Kidney (tissue), 14 donors: ENCODE measurements around the gene SCLY. TPM values are rescaled to one million over a fixed set of nuclear protein-coding genes. Genes with fewer than 3 reads are reported as not detected.

ENCODE experiments used
- DNase-seq, 5 donors: peaks; one replicate each; pipeline ENCODE4 v3.0.0-alpha.2; 2013 to 2020
- FAIRE-seq: peaks from 2 replicates; lab custom pipeline; 2012; peaks lifted over from hg19 to GRCh38; lab: Jason Lieb, UNC
- H3K27ac ChIP-seq, 2 donors: one replicate each; pipeline ENCODE4 v1.7.0; 2013; ENCODE audit warnings: low read depth in 2 of 2, low read length in 2 of 2, inconsistent platforms in 1 of 2
- H3K27me3 ChIP-seq: one replicate; pipeline ENCODE4 v1.7.1; 2013; ENCODE audit warnings: low read length, inconsistent platforms; ENCODE audit not compliant: control insufficient read depth, insufficient read depth
- H3K36me3 ChIP-seq, 3 donors: one replicate each; pipeline versions ENCODE4 v1.7.0 to v1.7.1; 2013; ENCODE audit warnings: low read length in 3 of 3, control low read depth in 1 of 3, inconsistent platforms in 1 of 3; ENCODE audit not compliant: insufficient read depth in 3 of 3, control insufficient read depth in 2 of 3
- H3K4me1 ChIP-seq, 3 donors: one replicate each; pipeline versions ENCODE4 v1.7.0 to v1.7.1; 2013; ENCODE audit warnings: low read length in 3 of 3, inconsistent platforms in 1 of 3, low read depth in 1 of 3; ENCODE audit not compliant: control insufficient read depth in 2 of 3, insufficient read depth in 2 of 3
- H3K4me3 ChIP-seq, 3 donors: one replicate each; pipeline versions ENCODE4 v1.7.0 to v1.8.1; 2013; ENCODE audit warnings: low read length in 3 of 3, control low read depth in 1 of 3, inconsistent platforms in 1 of 3
- H3K9ac ChIP-seq, 3 donors: one replicate each; pipeline versions ENCODE4 v1.7.0 to v1.7.1; 2013; ENCODE audit warnings: low read length in 3 of 3, control low read depth in 1 of 3, inconsistent platforms in 1 of 3
- H3K9me3 ChIP-seq, 3 donors: one replicate each; pipeline versions ENCODE4 v1.7.0 to v1.7.1; 2013; ENCODE audit warnings: low read length in 3 of 3, control low read depth in 1 of 3, inconsistent platforms in 1 of 3; ENCODE audit not compliant: control insufficient read depth in 2 of 3, insufficient read depth in 1 of 3
- CTCF ChIP-seq: IDR thresholded peaks from 3 replicates; pipeline ENCODE4 v1.5.1; 2012; ENCODE audit warnings: mild to moderate bottlenecking, moderate library complexity, borderline replicate concordance; ENCODE audit not compliant: insufficient read depth; ENCODE audit errors: extremely low read depth
- intact Hi-C: fragments of 100-400 bp; cut with DNase I; formaldehyde crosslinking; loops from one replicate; pipeline ENCODE4 v1.11.1; 2022
- polyA plus RNA-seq: library from polyadenylated mRNA; stranded (reverse); fragments of 350-450 nt; fragmentation: Illumina TruSeq; extraction: RNeasy Lipid Tissue Mini Kit (QIAGEN cat#74804); gene quantifications from one replicate; pipeline ENCODE4 v1.2.3, GENCODE V29; 2014; ENCODE audit warnings: low read depth, low replicate concordance; ENCODE audit not compliant: insufficient read depth
- total RNA-seq: library from RNA; stranded (reverse); fragmentation: NEBNext Ultra II Directional; extraction: Animal tissue kit (Norgen Biotek cat#: 25700); gene quantifications from one replicate; pipeline ENCODE4 v1.2.1, GENCODE V29; 2021
- donor health status: control.
- donor health status: control.
- donor health status: control.
- donor health status: control.
- donor health status: control.
- donor health status: DM: yes; HTN: yes; CAD: no.
- donor health status: Normal renal cell carcinoma (clear cell type).

The SCLY gene
- total and polyA plus RNA-seq, 2 donors from 2014 or later: 18.3 to 21.9 TPM

DNA sequence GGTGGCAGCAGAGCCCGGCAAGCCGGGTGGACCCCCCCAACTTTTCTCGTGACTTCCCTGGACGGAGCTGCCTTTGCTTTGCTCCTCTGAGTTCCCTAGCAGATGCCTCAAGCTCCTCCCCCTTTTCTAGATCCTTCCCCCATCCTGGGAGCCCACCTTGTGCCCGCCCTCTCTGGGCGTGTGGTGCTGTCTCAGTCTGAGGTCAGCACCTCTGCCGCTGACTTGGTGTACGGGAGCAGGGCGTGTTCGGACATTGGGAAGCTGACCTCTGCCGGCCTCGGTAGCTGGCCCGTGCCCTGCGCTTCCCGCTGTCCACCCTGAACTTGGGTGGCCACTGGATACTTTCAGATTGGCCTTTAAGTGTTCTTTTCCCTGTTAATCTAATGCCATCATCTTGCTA lies 19.7 kb downstream of the SCLY start:
- no peak overlapping the region for H3K4me3 ChIP-seq
- peaks cover 0 to 25% (median 7%) of the 10 kb centered on the region in 3 donors for H3K36me3 ChIP-seq
- H3K9me3 ChIP-seq: no peaks in the 10 kb centered on the region
- no peaks in the 10 kb centered on the region for H3K27me3 ChIP-seq
- intact Hi-C loops: no loop called here
- DNase-seq: no peak
- no peak overlapping the region for H3K9ac ChIP-seq
- no peak overlapping the region for H3K27ac ChIP-seq
- FAIRE-seq: no peak
- H3K4me1 ChIP-seq: no peaks in the 10 kb centered on the region
- no peak for TF ChIP-seq CTCF

DNA sequence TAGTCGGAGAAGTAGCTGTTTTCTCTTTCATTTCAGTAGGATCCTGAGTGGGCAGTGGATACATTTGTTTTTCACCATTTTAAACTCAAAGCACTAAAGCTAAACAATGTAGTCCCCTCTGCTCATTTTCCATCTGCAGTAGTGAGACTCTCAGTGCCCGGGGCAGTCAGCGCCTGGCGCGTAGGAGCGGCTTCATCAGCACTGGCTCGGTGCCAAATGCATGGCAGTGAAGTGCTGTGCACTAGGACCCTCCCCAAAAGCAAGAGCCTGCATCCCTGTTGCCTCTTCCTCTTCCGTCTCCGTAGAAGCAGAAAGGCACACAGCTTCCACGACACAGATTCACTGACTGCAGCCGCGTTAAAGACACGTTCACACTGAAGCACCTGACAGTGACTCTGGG lies 20.3 kb downstream of the SCLY start:
- peaks cover 0 to 25% (median 7%) of the 10 kb centered on the region in 3 donors for H3K36me3 ChIP-seq
- H3K9ac ChIP-seq: no peak overlapping the region

DNA sequence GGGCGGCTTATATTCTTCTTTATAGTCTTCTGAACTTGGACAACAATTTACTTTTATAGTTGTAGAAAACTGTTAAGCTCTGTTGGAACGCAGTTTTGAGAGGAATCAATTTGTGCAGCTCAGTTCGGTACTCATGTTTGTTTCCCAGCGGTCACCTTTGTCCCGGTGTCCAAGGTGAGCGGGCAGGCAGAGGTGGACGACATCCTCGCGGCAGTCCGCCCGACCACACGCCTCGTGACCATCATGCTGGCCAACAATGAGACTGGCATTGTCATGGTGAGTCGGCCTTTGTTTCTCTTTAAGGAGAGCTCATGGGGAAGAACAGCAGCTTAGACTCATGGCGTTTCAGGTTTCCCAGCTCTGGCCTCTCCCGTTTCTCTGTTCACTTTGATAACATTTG lies 20.8 kb downstream of the SCLY start:
- FAIRE-seq: no peak
- intact Hi-C loops: no loop called here
- Histone ChIP-seq H3K27me3 (no peaks in the 10 kb centered on the region), H3K9me3 (no peaks in the 10 kb centered on the region), H3K4me1 (no peaks in the 10 kb centered on the region), H3K36me3 (peaks cover 0 to 25% (median 7%) of the 10 kb centered on the region in 3 donors), H3K27ac (no peak overlapping the region), H3K9ac (no peak overlapping the region), H3K4me3 (no peak overlapping the region)
- DNase-seq: no peak
- TF ChIP-seq CTCF: no peak

More for the DNA sequence above, 20.3 kb downstream of the SCLY start:
- no peaks in the 10 kb centered on the region for H3K27me3 ChIP-seq
- H3K9me3 ChIP-seq: no peaks in the 10 kb centered on the region
- H3K27ac ChIP-seq: no peak overlapping the region
- no peak for DNase-seq
- no peak overlapping the region for H3K4me3 ChIP-seq
- no peak for TF ChIP-seq CTCF
- intact Hi-C loops: no loop called here
- H3K4me1 ChIP-seq: no peaks in the 10 kb centered on the region
- no peak for FAIRE-seq

DNA sequence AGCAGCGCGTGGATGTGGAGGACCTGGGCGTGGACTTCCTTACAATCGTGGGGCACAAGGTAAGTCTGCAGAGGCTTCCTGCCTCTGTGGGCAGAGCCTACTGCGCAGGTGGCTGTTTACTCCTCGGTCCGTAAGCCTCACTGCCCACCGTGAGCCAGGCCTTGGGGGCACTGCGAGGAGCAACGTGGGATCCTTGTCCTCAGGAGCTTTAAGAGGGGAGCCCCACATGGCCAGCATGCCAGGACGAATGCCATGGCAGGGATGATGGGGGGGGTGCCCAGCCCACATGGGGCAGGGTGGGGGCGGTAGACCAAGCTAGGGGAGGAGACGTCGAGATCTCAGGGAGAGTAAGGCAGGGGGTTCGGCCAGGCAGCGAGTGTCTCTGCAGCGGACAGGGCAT lies 21.4 kb downstream of the SCLY start:
- TF ChIP-seq CTCF: no peak
- Histone ChIP-seq H3K4me1 (no peaks in the 10 kb centered on the region), H3K9ac (no peak overlapping the region), H3K36me3 (peaks cover 0 to 25% (median 7%) of the 10 kb centered on the region in 3 donors), H3K9me3 (no peaks in the 10 kb centered on the region), H3K4me3 (no peak overlapping the region), H3K27me3 (no peaks in the 10 kb centered on the region), H3K27ac (no peak overlapping the region)
- FAIRE-seq (no peak), DNase-seq (no peak)
- intact Hi-C loops: no loop called here
